HFF-Myc (cell line): ENCODE results near the gene SPIRE1.
"Not testable (repeated sequence)": the region's sequence is repeated elsewhere in the genome, so short reads cannot be mapped to it uniquely, and the experiment has no call there.

ENCODE experiments used
- DNase-seq: peaks from one replicate; pipeline ENCODE4 v3.0.0-alpha.2; 2011; ENCODE audit warnings: low read depth; ENCODE audit errors: extremely low read depth
- H3K4me3 ChIP-seq: replicated peaks from 2 replicates; pipeline ENCODE4 v1.5.1; 2011; ENCODE audit warnings: low read depth, mild to moderate bottlenecking, control low read depth, low read length
- TF ChIP-seq, protein P1 (sequence below): IDR thresholded peaks from 2 replicates; pipeline ENCODE4 v1.5.1; 2012; ENCODE audit warnings: mild to moderate bottlenecking, low read depth, low read length, control low read depth; ENCODE audit errors: missing control alignments

The SPIRE1 gene

DNA sequence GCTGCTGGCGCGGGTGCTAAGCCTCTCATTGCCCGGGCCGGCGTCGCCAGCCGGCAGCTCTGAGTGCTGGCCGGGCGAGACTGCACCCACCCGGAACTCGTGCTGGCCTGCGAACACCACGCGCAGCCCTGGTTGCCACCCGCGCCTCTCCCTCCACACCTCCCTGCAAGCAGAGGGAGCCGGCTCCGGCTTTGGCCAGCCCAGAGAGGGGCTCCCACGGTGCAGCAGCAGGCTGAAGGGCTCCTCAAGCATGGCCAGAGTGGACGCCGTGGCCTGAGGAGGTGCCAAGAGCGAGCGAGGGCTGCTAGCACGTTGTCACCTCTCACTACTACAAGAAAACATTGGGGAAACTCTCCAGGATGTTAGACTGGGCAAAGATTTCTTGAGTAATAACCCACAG lies 98.6 kb downstream of the SPIRE1 start:
- H3K4me3 ChIP-seq = no peak overlapping the region
- TF ChIP-seq, protein P1, sequence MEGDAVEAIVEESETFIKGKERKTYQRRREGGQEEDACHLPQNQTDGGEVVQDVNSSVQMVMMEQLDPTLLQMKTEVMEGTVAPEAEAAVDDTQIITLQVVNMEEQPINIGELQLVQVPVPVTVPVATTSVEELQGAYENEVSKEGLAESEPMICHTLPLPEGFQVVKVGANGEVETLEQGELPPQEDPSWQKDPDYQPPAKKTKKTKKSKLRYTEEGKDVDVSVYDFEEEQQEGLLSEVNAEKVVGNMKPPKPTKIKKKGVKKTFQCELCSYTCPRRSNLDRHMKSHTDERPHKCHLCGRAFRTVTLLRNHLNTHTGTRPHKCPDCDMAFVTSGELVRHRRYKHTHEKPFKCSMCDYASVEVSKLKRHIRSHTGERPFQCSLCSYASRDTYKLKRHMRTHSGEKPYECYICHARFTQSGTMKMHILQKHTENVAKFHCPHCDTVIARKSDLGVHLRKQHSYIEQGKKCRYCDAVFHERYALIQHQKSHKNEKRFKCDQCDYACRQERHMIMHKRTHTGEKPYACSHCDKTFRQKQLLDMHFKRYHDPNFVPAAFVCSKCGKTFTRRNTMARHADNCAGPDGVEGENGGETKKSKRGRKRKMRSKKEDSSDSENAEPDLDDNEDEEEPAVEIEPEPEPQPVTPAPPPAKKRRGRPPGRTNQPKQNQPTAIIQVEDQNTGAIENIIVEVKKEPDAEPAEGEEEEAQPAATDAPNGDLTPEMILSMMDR = no peak
- no peak for DNase-seq

DNA sequence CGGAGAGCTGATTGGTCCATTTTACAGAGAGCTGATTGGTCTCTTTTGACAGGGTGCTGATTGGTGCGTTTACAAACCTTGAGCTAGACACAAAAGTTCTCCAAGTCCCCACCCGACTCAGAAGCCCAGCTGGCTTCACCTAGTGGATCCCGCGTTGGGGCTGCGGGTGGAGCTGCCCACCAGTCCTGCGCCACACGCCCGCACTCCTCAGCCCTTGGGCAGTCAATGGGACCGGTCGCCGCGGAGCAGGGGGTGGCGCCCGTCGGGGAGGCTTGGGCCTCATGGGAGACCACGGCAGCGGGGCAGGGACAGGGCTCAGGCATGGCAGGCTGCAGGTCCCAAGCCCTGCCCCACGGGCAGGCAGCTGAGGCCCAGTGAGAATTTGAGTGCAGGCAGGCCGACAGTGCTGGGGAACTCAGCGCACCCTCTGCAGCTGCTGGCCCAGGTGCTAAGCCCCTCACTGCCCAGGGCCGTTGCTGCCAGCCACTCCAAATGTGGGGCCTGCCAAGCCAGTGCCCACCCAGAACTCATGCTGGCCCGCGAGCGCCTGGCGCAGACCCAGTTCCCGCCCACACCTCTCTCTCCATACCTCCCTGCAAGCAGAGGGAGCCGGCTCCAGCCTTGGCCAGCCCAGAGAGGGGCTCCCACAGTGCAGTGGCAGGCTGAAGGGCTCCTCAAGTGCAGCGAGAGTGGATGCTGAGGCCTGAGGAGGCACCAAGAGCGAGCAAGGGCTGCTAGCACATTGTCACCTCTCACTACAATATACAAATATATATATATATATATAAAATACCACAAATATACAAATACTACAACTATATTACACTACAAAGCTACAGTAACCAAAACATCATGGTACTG lies 100.7 kb downstream of the SPIRE1 start:
- DNase-seq = no peak
- H3K4me3 ChIP-seq = no peak overlapping the region
- TF ChIP-seq, protein P1 = no peak

DNA sequence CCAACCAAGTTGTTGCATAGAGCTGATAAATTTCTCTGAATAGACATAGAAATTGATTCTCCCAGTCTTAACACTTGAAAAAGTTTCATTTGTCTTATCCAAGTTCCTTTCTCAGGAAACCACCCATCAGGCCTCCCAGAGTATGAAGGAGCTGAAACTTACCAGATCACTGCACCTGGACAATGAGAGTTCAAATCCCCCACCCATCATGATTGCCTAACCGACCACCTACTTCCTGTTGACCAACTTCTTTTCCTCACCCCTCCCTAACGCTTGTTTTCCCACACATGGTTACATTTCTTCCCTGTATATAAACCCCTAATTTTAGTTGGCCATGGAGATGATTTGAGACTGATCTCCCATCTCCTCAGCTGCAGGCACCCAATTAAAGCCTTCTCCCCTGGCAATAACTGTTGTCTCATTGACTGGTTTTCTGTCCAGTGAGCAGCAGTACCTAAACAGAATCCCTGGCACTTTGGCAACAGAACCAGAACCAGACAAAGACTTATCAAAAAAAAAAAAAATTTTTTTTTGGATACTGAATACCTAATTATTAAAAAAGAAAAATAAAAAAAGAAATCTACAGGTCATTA lies 103.0 kb downstream of the SPIRE1 start:
- TF ChIP-seq, protein P1 = no peak
- DNase-seq = no peak
- no peak overlapping the region for H3K4me3 ChIP-seq

DNA sequence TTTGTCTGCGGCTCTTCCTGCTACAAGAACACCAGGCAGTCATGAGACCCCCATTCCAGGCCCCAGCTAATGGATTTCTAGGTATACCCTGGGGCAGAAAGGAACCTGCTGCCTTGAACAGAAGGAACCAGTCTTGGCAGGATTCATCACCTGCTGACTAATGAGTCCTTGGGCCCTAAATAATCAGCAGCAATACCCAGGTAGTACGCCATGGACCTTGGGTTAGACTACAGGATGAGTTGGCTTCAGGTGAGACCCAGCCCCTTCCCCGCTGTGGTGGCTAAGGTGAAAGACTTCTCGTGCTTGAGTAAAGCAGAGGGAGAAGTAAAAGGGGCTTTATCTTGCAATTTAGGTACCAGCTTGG lies 105.0 kb downstream of the SPIRE1 start:
- H3K4me3 ChIP-seq = no peak overlapping the region
- DNase-seq = no peak
- TF ChIP-seq, protein P1 = no peak

DNA sequence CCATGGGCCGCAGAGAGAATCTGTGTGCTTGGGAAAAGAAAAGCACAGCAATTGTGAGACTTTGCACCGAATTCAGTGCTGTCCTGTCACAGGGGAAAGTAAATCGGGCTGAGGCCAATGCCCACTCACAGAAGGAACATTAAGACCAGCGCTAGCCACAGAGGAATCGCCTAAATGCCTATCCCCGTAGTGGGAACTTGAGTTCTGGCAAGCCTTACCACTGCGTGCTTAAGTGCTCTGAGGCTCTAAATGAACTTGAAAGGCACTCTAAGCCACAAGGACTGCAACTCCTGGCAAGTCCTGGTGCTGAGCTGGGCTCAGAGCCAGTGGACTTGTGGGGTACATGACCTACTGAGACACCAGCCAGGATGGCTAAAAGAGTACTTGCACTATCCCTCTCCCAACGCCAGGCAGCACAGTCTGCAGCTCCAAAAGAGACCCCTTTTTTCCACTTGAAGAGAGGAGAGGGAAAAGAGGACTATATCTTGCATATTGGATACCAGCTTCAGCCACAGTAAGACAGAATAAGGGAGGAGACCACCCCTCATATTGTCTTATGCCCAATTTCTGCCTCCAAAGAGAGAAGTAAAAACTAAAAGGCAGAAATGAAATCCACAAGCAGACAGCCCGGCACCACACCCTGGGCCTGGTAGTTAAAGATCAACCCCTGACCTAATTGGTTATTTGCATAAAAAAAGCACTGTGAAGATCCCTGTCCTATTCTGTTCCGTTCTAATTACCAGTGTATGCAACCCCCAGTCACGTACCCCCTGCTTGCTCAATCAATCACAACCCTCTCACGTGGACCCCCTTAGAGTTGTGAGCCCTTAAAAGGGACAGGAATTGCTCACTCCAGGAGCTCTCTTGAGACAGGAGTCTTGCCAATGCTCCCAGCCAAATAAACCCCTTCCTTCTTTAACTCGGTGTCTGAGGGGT lies 105.7 kb downstream of the SPIRE1 start:
- H3K4me3 ChIP-seq, DNase-seq: not testable (repeated sequence)

DNA sequence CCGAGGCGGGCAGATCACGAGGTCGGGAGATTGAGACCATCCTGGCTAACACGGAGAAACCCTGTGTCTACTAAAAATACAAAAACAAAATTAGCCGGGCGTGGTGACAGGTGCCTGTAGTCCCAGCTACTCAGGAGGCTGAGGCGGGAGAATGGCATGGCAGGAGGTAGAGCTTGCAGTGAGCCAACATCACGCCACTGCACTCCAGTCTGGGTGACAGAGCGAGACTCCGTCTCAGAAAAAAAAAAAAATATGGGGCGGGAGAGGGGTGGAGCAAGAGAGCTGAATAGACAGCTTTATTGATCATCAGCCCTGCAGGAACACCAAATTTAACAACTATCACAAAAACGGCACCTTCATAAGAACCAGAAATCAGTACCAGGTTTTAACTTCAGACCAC lies 106.4 kb downstream of the SPIRE1 start:
- H3K4me3 ChIP-seq, DNase-seq: not testable (repeated sequence)

DNA sequence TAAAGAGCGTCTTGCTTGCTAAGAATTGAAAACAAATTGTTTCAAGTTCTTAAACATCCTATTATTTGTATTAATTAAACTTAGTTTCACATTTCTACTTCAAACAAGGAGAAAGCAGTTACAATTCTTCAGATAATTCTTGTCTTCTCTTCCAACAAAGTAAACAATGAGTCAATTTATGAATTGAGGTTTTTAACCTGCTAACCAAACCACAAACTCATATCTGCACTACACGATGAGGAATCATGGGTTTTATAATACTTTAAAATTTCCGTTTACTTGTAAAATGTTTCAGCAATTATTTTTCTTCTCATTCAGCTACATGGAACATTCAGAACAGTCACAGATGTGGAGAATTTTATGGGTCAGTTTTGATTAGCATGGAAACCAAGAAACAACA lies 114.2 kb downstream of the SPIRE1 start:
- no peak overlapping the region for H3K4me3 ChIP-seq
- no peak for DNase-seq
- TF ChIP-seq, protein P1 = no peak
